ENCODE results near the gene CDH18.

Gene CDH18

DNA sequence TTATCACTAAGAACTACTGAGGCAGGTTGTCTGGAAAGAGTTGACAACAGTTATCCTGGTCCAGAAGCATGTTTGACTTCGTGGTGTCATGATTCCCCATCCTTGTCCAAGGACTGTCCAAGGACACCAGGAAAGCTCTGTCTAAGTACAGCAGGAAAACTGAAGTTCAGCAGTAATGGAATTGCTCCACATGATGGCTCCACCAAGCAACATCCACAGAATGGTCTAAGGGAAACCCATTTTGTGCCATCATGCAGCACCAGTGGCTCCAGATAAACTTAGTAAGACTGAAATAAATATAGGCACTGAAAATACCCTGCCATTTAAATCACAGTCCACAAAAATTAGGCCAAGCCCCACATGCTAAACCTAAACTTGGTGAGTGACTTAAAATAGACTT, 192.8 kb downstream of the CDH18 start:
- Histone ChIP-seq H3K9ac (ENCODE audit: low read depth, low read length, poor library complexity, severe bottlenecking) (no peak overlapping the region), H3K27me3 (ENCODE audit: insufficient read depth, low read length, poor library complexity, severe bottlenecking) (no peaks in the 10 kb centered on the region), H2AFZ (ENCODE audit: low read length) (no peak overlapping the region), H3K79me2 (ENCODE audit: insufficient read depth, low read length) (no peaks in the 10 kb centered on the region), H3K9me2 (replicated peaks; ENCODE audit: low read depth, low read length) (no peaks in the 10 kb centered on the region), H3K4me1 (ENCODE audit: insufficient read depth, low read length, poor library complexity, severe bottlenecking) (no peaks in the 10 kb centered on the region), H3K9me3 (ENCODE audit: insufficient read depth, low read depth, low read length) (no peaks in the 10 kb centered on the region), H3F3A (ENCODE audit: low read depth) (no peaks in the 10 kb centered on the region), H4K20me1 (ENCODE audit: insufficient read depth, low read length, poor library complexity, severe bottlenecking) (no peaks in the 10 kb centered on the region), H3K4me2 (ENCODE audit: low read depth, low read length, poor library complexity, severe bottlenecking) (no peak overlapping the region), H3K36me3 (ENCODE audit: insufficient read depth, low read length) (no peaks in the 10 kb centered on the region), H3K4me3 (ENCODE audit: low read length, poor library complexity, severe bottlenecking) (no peak overlapping the region)
- no peak for TF ChIP-seq EZH2phosphoT487 (IDR thresholded peaks at IDR 0.05; ENCODE audit: borderline replicate concordance)
- TF ChIP-seq, protein P1, sequence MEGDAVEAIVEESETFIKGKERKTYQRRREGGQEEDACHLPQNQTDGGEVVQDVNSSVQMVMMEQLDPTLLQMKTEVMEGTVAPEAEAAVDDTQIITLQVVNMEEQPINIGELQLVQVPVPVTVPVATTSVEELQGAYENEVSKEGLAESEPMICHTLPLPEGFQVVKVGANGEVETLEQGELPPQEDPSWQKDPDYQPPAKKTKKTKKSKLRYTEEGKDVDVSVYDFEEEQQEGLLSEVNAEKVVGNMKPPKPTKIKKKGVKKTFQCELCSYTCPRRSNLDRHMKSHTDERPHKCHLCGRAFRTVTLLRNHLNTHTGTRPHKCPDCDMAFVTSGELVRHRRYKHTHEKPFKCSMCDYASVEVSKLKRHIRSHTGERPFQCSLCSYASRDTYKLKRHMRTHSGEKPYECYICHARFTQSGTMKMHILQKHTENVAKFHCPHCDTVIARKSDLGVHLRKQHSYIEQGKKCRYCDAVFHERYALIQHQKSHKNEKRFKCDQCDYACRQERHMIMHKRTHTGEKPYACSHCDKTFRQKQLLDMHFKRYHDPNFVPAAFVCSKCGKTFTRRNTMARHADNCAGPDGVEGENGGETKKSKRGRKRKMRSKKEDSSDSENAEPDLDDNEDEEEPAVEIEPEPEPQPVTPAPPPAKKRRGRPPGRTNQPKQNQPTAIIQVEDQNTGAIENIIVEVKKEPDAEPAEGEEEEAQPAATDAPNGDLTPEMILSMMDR (conservative IDR thresholded peaks at IDR 0.05; ENCODE audit: low read length) = no peak

DNA sequence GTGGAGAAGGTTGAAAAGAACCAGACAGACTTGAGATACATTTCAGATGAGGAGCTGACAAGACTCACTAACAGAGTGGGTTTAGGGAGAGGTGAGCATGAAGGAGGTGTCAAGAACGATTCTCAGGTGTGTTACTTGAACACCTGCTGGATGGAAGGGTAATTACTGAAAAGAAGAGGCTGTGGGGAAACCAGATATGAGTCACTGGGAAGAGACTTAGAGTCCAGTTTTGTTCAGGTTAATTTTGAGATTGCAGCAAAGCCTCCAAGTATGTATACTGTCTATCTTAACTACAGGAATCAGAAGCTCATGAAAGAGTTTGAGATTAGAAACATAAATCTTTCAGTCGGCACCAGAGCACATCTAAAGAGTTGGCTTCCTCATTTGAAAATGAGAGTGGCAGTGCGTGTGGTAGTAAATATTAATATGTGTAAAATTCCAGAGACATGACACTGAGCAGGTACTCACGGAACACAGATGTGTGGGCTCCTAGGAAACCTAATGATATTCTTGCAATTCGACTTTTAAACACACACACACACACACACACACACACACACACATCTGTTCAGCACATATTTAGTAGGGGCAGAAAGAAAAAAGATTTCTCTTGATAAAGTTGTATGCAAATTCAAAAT, 197.1 kb downstream of the CDH18 start:
- Histone ChIP-seq H3K36me3 (ENCODE audit: insufficient read depth, low read length) (no peaks in the 10 kb centered on the region), H3K9me3 (ENCODE audit: insufficient read depth, low read depth, low read length) (no peaks in the 10 kb centered on the region), H3K27me3 (ENCODE audit: insufficient read depth, low read length, poor library complexity, severe bottlenecking) (no peaks in the 10 kb centered on the region), H3K9ac (ENCODE audit: low read depth, low read length, poor library complexity, severe bottlenecking) (no peak overlapping the region), H3F3A (ENCODE audit: low read depth) (no peaks in the 10 kb centered on the region), H3K4me1 (ENCODE audit: insufficient read depth, low read length, poor library complexity, severe bottlenecking) (no peaks in the 10 kb centered on the region), H3K79me2 (ENCODE audit: insufficient read depth, low read length) (no peaks in the 10 kb centered on the region), H3K9me2 (replicated peaks; ENCODE audit: low read depth, low read length) (no peaks in the 10 kb centered on the region), H4K20me1 (ENCODE audit: insufficient read depth, low read length, poor library complexity, severe bottlenecking) (no peaks in the 10 kb centered on the region), H3K4me2 (ENCODE audit: low read depth, low read length, poor library complexity, severe bottlenecking) (no peak overlapping the region), H2AFZ (ENCODE audit: low read length) (no peak overlapping the region), H3K4me3 (ENCODE audit: low read length, poor library complexity, severe bottlenecking) (no peak overlapping the region)
- no peak for TF ChIP-seq EZH2phosphoT487 (IDR thresholded peaks at IDR 0.05; ENCODE audit: borderline replicate concordance)
- TF ChIP-seq, protein P1 (conservative IDR thresholded peaks at IDR 0.05; ENCODE audit: low read length) = no peak

DNA sequence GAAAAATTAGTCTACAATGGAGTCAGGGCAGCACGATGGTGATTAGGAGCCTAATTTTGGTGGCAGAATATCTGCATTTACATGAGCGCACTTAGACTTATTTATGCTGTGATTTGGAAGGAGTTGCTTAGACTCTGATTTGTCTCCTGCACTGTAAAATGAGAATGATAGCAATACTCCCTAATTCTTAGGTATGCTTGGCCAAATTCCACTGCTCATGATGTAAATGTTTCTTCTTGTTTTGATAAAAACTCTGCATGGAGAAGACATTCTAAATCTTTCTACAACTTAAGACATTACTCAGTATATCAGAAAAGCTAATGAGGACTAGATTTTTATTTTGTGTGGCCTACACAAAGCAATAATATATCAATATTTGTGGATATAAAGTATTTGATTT, 205.4 kb downstream of the CDH18 start:
- no peak overlapping the region for H3K4me3 ChIP-seq (ENCODE audit: low read length, poor library complexity, severe bottlenecking)
- H3K4me1 ChIP-seq (ENCODE audit: insufficient read depth, low read length, poor library complexity, severe bottlenecking) = no peaks in the 10 kb centered on the region
- TF ChIP-seq, protein P1 (conservative IDR thresholded peaks at IDR 0.05; ENCODE audit: low read length) = no peak
- TF ChIP-seq EZH2phosphoT487 (IDR thresholded peaks at IDR 0.05; ENCODE audit: borderline replicate concordance) = no peak
- no peak overlapping the region for H3K9ac ChIP-seq (ENCODE audit: low read depth, low read length, poor library complexity, severe bottlenecking)
- H3F3A ChIP-seq (ENCODE audit: low read depth) = no peaks in the 10 kb centered on the region
- H3K4me2 ChIP-seq (ENCODE audit: low read depth, low read length, poor library complexity, severe bottlenecking) = no peak overlapping the region
- H4K20me1 ChIP-seq (ENCODE audit: insufficient read depth, low read length, poor library complexity, severe bottlenecking) = no peaks in the 10 kb centered on the region
- no peaks in the 10 kb centered on the region for H3K27me3 ChIP-seq (ENCODE audit: insufficient read depth, low read length, poor library complexity, severe bottlenecking)
- H3K9me2 ChIP-seq (replicated peaks; ENCODE audit: low read depth, low read length) = no peaks in the 10 kb centered on the region
- H3K36me3 ChIP-seq (ENCODE audit: insufficient read depth, low read length) = no peaks in the 10 kb centered on the region
- H3K9me3 ChIP-seq (ENCODE audit: insufficient read depth, low read depth, low read length) = no peaks in the 10 kb centered on the region
- H2AFZ ChIP-seq (ENCODE audit: low read length) = no peak overlapping the region
- H3K79me2 ChIP-seq (ENCODE audit: insufficient read depth, low read length) = no peaks in the 10 kb centered on the region
